ENCODE data around the gene ASB5. TPM values are rescaled to one million over a fixed set of nuclear protein-coding genes. Genes with fewer than 3 reads are reported as not detected.

Gene ASB5
- polyA plus RNA-seq, 6 donors from 2014 or later, result not detected

DNA sequence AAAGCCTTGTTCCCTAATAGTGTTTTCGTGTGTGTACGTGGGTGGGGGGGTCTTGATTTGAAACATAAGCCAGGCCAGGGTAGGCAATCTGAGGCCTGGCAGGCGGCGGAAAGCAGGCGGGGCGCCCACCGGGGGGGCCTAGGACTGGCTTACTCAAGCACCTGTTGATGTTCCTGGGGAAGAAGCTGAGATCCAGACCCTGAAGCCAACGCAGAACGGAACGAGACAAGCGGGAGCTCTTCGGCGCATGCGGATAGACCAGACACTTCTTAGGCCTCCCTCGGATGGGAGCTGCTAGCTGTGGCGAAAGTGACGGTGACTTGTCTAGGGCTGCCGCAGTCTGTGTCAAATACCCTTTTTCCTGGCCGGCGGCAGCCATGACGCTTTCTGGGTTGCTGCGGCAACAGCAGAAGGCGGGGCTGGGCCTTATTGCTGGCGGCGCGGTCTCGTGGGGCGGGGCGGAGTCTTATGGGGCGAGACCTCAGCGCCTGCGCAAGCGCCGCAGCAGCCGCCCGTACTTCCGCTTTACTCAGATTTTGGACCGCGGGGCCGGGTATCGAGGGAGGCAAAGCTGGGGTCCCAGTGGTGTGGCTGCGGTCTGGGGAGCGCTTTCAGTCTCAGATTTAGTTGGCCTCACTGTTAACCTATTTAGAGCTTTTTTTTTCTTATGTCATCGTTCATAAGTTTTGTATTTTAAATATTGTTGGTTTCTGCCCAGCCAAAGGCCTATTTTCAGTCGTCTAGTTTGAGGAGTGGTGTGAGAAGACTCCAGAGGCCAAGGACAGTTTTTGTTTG, 73.6 kb downstream of the ASB5 start, which contains the start of gene SPATA4:
SPATA4 (minus strand) TSS at position 402 of the 795 bp plus-strand sequence; CDS start at position 379, 23 bp downstream.
- H3K36me3 Mint-ChIP-seq, result peaks cover 0 to 5% of the 10 kb centered on the region in 2 donors
- peak within 1 kb of the TSS; percentile 72 to 98 (median 92) for H3K27ac Mint-ChIP-seq
- peak within 1 kb of the TSS; percentile 82 to 94 (median 87) for H3K4me3 Mint-ChIP-seq
- peaks cover 9 to 32% (median 14%) of the 10 kb centered on the region in 3 donors for H3K27me3 Mint-ChIP-seq
- DNase-seq (peak; percentile 91), ATAC-seq (ENCODE audit: low read depth in 2 of 2) (peak; percentile 94 to 97)
- H3K4me1 Mint-ChIP-seq, result peaks cover 10 to 12% (median 12%) of the 10 kb centered on the region in 3 donors
- H3K9me3 Mint-ChIP-seq, result peaks cover 0 to 2% (median 0%) of the 10 kb centered on the region in 7 donors

DNA sequence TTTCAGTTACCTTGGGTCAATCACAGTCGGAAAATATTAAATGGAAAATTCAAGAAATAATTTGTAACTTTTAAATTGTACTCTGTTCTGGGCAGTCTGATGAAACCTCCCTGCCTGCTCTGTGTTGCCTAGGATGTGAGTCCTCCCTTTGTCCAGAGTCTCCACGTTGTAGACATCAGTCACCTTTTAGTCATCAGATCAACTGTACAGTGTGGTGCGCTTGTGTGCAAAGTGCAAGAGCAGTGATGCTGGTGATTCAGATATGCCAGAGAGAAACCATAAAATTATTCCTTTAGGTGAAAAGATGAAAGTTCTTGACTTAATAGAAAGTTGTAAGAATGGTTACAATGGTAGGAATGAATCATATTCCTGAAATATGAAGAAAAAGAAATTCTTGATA, 75.1 kb downstream of the ASB5 start:
- peaks cover 14 to 41% (median 18%) of the 10 kb centered on the region in 3 donors for H3K27me3 Mint-ChIP-seq

DNA sequence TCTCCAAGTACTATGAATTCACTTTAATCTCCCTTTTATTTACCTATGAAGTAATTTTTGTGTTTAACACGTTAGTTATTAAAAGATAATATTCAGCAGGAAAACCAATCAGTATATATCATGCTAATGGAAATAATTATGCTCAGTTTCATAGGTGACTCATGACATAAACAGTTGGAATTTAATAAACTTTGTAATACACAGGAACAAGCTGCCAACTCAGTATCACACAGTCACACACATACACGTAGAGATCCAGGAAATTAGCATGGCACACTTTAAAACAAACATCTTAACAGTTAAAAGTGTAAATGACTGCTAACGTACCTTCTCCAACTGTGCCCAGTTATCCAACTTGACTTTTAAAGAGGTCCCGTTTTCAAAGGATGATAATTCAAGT, 75.9 kb downstream of the ASB5 start:
- Mint-ChIP-seq H3K4me3 (no peak overlapping the region), H3K27ac (no peak overlapping the region), H3K27me3 (peaks cover 17 to 36% (median 21%) of the 10 kb centered on the region in 3 donors), H3K9me3 (peaks cover 0 to 2% (median 0%) of the 10 kb centered on the region in 7 donors), H3K4me1 (peaks cover 10 to 12% (median 12%) of the 10 kb centered on the region in 3 donors), H3K36me3 (peaks cover 0 to 5% of the 10 kb centered on the region in 2 donors)
- DNase-seq, result no peak
- ATAC-seq (ENCODE audit: low read depth in 2 of 2), result no peak

More for the DNA sequence above, 75.1 kb downstream of the ASB5 start:
- no peak overlapping the region for H3K27ac Mint-ChIP-seq
- H3K4me3 Mint-ChIP-seq, result peak overlapping the region in 2 of 8 donors; percentile 19 to 34
- DNase-seq (no peak), ATAC-seq (ENCODE audit: low read depth in 2 of 2) (no peak)
- H3K36me3 Mint-ChIP-seq, result peaks cover 0 to 5% of the 10 kb centered on the region in 2 donors
- peaks cover 10 to 12% (median 12%) of the 10 kb centered on the region in 3 donors for H3K4me1 Mint-ChIP-seq
- peaks cover 0 to 2% (median 0%) of the 10 kb centered on the region in 7 donors for H3K9me3 Mint-ChIP-seq

DNA sequence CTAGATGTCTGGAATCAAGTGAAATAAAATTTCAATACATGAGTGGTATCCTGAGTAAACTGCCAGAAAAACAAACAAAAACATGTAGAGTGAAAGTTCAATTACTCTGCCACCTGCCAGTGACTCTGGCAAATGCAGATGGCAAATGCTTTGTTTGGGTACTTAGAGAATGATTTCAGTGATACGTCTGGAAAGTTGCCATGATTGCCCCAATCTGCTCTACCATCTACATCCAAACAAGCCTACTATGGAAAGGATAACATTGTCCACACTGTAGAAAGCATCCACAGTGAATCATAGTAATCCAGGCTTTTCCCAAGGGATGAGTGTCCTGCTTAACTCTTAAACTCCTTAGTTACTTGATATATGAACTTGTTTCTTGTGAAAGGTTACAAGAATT, 77.0 kb downstream of the ASB5 start:
- Mint-ChIP-seq H3K27me3 (peaks cover 17 to 28% (median 21%) of the 10 kb centered on the region in 3 donors), H3K4me3 (no peak overlapping the region), H3K27ac (no peak overlapping the region), H3K4me1 (peaks cover 10 to 12% (median 12%) of the 10 kb centered on the region in 3 donors), H3K9me3 (peaks cover 0 to 2% (median 0%) of the 10 kb centered on the region in 7 donors), H3K36me3 (peaks cover 0 to 5% of the 10 kb centered on the region in 2 donors)
- no peak for ATAC-seq (ENCODE audit: low read depth in 2 of 2)
- DNase-seq, result no peak

DNA sequence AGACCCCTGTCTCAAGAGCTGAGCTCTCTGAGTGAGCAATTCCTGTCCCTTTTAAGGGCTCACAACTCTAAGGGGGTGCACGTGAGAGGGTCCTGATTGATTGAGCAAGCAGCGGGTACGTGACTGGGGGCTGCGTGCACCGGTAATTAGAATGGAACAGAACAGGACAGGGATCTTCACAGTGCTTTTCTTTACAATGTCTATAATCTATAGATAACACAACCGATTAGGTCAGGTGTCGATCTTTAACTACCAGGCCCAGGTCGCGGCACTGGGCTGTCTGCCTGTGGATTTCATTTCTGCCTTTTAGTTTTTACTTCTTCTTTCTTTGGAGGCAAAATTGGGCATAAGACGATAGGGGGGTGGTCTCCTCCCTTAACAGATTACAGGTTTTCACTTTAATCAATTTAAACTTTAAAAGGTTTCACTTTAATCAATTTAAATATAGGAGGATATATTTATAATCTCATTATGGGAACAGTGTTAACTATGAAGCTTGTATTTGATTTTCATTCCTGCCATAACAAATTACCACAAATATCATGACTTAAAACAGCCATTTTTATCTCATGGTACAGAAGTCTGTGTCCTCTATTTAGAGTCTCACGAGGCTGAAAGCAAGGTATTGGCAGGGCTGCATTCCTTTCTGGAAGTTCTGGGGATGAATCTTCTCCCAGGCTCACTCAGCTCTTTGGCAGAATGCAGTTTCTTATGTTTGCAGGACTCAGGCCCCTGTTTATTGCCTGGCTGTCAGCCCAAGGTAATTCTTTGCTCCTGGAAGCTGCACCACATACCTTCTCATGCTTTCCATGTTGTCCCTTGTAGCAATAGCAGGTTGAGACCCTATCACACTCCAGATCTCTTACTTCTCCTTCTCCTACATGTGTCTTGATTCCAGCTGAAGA, 78.9 kb downstream of the ASB5 start:
- H3K4me1 Mint-ChIP-seq, result peaks cover 2 to 5% (median 3%) of the 10 kb centered on the region in 3 donors
- H3K36me3 Mint-ChIP-seq, result no peaks in the 10 kb centered on the region
- H3K4me3 Mint-ChIP-seq, result no peak overlapping the region
- ATAC-seq (ENCODE audit: low read depth in 2 of 2), result no peak
- H3K9me3 Mint-ChIP-seq, result no peaks in the 10 kb centered on the region
- DNase-seq, result no peak
- H3K27me3 Mint-ChIP-seq, result peaks cover 25 to 35% (median 30%) of the 10 kb centered on the region in 3 donors
- no peak overlapping the region for H3K27ac Mint-ChIP-seq

GRCh38 chr4:176188654-176189053, 80.4 kb downstream of the ASB5 start:
- no peaks in the 10 kb centered on the region for H3K4me1 Mint-ChIP-seq
- H3K36me3 Mint-ChIP-seq, result no peaks in the 10 kb centered on the region
- DNase-seq, result no peak
- H3K27me3 Mint-ChIP-seq, result peaks cover 30 to 35% (median 30%) of the 10 kb centered on the region in 3 donors
- H3K27ac Mint-ChIP-seq, result no peak overlapping the region
- no peak overlapping the region for H3K4me3 Mint-ChIP-seq
- no peak for ATAC-seq (ENCODE audit: low read depth in 2 of 2)
- H3K9me3 Mint-ChIP-seq, result no peaks in the 10 kb centered on the region

DNA sequence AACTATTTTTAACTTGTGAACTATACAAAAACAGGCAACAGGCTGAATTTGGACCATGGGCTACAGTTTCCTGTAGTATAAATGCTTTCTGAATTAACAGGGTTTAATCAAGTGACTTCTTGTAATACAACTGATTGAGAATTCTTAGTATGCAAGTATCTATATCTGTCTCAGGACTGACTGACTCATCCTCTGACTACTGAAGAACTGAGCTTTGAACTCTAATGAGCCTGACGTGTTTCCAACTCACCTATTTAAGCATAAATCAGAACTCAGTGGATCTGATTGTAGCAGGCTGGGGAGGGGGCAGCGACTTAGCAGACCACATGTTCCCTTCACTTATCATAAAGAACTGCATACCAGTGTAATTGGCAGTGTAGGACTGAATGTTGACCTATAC, 81.4 kb downstream of the ASB5 start:
- H3K4me3 Mint-ChIP-seq, result no peak overlapping the region
- peaks cover 30 to 35% (median 30%) of the 10 kb centered on the region in 3 donors for H3K27me3 Mint-ChIP-seq
- no peak overlapping the region for H3K27ac Mint-ChIP-seq
- H3K9me3 Mint-ChIP-seq, result no peaks in the 10 kb centered on the region
- no peaks in the 10 kb centered on the region for H3K36me3 Mint-ChIP-seq
- no peaks in the 10 kb centered on the region for H3K4me1 Mint-ChIP-seq
- no peak for DNase-seq
- no peak for ATAC-seq (ENCODE audit: low read depth in 2 of 2)

DNA sequence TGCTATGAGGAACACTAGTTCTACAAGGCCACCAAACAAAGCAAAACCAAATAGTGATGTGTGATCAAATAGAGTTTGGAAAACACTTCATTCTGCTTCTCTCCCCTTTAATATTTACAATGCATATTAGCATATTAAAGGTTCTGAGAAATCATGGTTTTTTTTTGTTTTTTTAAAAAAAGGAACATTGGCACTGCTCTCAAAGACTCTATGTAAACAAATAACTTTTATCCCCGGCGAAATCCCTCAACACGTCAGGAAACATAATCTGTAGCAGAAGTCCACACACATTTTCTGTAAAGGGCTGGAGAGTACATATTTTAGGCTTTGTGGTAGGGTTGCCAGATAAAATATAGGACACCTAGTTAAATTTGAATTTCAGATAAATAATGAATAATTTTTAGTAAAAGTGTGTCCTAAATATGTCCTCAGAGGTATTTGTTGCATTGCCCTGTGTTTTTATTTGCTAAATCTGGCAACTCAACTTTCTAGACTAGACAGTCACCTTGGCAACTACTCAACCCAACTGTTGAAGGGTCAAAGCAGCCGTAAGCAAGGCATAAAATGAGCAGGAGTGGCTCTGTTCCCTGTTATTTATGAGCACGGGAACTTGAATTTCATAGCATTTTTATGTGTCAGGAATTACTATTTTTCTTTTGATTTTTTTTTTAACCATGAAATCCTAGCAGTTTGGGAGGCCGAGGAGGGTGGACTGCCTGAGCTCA, 82.2 kb downstream of the ASB5 start:
- H3K36me3 Mint-ChIP-seq, result no peaks in the 10 kb centered on the region
- no peak overlapping the region for H3K27ac Mint-ChIP-seq
- H3K9me3 Mint-ChIP-seq, result no peaks in the 10 kb centered on the region
- no peak for ATAC-seq (ENCODE audit: low read depth in 2 of 2)
- DNase-seq, result no peak
- peaks cover 26 to 30% (median 28%) of the 10 kb centered on the region in 3 donors for H3K27me3 Mint-ChIP-seq
- no peaks in the 10 kb centered on the region for H3K4me1 Mint-ChIP-seq
- no peak overlapping the region for H3K4me3 Mint-ChIP-seq

DNA sequence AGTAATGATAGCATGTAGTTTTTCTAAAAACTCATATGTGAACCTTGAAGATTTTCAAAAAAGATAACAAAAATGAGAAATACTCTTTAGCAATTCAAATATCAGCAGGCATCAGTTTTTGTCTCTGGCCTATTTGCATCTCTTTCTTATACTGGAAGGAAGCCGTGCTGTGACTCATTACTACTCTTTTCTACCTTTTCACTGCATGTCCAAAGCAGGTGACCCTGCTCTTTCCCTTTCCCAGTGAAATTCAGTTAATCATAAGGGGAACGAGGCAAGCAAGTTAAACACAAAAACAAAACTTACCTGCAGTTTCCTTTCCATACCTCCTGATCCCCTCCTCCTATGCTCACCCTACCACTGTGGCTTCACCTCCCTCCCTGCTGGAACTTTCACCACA, 83.0 kb downstream of the ASB5 start:
- ATAC-seq (ENCODE audit: low read depth in 2 of 2) (no peak), DNase-seq (no peak)
- no peaks in the 10 kb centered on the region for H3K36me3 Mint-ChIP-seq
- peaks cover 21 to 26% (median 22%) of the 10 kb centered on the region in 3 donors for H3K27me3 Mint-ChIP-seq
- H3K9me3 Mint-ChIP-seq, result no peaks in the 10 kb centered on the region
- H3K4me1 Mint-ChIP-seq, result no peaks in the 10 kb centered on the region
- H3K4me3 Mint-ChIP-seq, result no peak overlapping the region
- H3K27ac Mint-ChIP-seq, result peak overlapping the region in 1 of 6 donors; percentile 8

DNA sequence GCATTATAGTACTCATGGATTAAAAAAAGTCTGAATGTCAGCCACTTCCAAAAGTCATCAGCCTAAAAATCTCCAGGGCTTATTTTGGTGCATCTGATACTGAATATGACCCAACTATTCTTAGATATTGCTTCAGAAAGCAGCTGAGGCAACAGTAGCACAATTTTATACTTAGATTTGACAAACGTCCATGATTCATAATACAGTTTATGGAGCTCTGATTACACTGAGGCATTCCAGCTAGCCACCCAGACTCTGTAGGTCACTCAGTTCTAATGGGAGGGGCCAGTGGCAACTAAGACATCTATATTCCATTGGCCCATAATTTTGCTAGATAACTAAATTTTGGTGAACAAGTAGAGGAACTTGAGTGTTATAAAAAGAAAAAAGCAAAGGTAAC, 84.0 kb downstream of the ASB5 start:
- Mint-ChIP-seq H3K27me3 (peaks cover 21 to 22% (median 21%) of the 10 kb centered on the region in 3 donors), H3K4me3 (no peak overlapping the region), H3K36me3 (no peaks in the 10 kb centered on the region), H3K27ac (no peak overlapping the region), H3K4me1 (no peaks in the 10 kb centered on the region), H3K9me3 (no peaks in the 10 kb centered on the region)
- no peak for ATAC-seq (ENCODE audit: low read depth in 2 of 2)
- DNase-seq, result no peak
